GM10266 (cell line): ENCODE results near the gene HRG.
A peak's percentile ranks its signal among the peaks of the same experiment; 100 is the strongest.

ENCODE experiments used
- DNase-seq: peaks from one replicate; pipeline ENCODE4 v3.0.0; 2012; ENCODE audit errors: extremely low spot score
- CTCF ChIP-seq: IDR thresholded peaks from 2 replicates; pipeline ENCODE4 v1.5.1; 2012; ENCODE audit warnings: mild to moderate bottlenecking, low read depth; ENCODE audit not compliant: control insufficient read depth, insufficient read depth; ENCODE audit errors: missing control alignments

The HRG gene

GRCh38 chr3:186639778-186640472 is 25.9 kb upstream of the HRG start, which contains the start of gene FETUB:
FETUB (plus strand) TSS chr3:186640399; CDS start chr3:186640461, 62 bp downstream.
- no peak for TF ChIP-seq CTCF
- DNase-seq: no peak

DNA sequence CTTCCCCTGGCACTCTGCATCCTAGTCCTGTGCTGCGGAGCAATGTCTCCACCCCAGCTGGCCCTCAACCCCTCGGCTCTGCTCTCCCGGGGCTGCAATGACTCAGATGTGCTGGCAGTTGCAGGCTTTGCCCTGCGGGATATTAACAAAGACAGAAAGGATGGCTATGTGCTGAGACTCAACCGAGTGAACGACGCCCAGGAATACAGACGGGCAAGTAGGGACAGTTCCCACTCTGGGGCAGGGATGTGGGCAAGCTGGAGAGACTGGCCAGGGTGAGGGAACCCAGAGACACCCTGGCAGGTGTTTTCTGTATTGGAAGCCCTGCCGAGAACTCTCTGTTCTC is 25.4 kb upstream of the HRG start:
- DNase-seq: no peak
- no peak for TF ChIP-seq CTCF

- DNase-seq: no peak
- no peak for TF ChIP-seq CTCF
Measured at GRCh38 chr3:186640929-186641328, 24.9 kb upstream of the HRG start.

- no peak for DNase-seq
Measured at GRCh38 chr3:186642014-186642413, 23.8 kb upstream of the HRG start.

DNA sequence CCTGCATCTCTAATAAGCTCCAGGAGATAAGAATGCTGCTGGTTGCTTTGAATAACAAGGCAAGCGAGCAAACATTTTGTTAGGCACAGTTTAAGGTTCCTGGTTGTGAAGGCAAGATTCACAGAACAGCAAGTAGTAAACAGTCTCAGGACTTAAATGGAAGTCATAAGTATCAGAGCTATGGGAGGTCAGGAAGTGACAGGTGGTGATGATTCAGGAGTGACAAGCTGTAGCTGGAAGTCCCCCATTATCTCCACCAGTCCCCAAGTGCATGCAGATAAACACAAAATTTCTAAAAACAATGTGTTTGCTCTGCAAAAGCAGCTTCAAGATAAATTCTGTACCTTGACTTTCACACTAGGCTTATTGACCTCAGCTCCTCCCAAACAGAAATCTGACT is 22.3 kb upstream of the HRG start:
- TF ChIP-seq CTCF: no peak
- peak; percentile 36 for DNase-seq

More at GRCh38 chr3:186642014-186642413, 23.8 kb upstream of the HRG start:
- TF ChIP-seq CTCF: no peak

- DNase-seq: no peak
Measured at GRCh38 chr3:186644683-186645082, 21.1 kb upstream of the HRG start.

More at GRCh38 chr3:186644683-186645082, 21.1 kb upstream of the HRG start:
- TF ChIP-seq CTCF: no peak
